GM19463 (cell line): ENCODE results near the gene KCNMA1.
"Not testable (repeated sequence)": the region's sequence is repeated elsewhere in the genome, so short reads cannot be mapped to it uniquely, and the experiment has no call there.

Experiments used
- ATAC-seq: cut with Tn5 transposase; IDR thresholded peaks from one replicate; pipeline ENCODE4 v1.9.1; 2021; ENCODE audit warnings: mild to moderate bottlenecking, moderate library complexity; ENCODE audit not compliant: unreplicated experiment

Gene KCNMA1

GRCh38 chr10:77637532-77638320 lies at the start of gene KCNMA1:
Gene KCNMA1 (minus strand): TSS chr10:77637808.
- ATAC-seq, result no peak

GRCh38 chr10:77686650-77687417 lies 49.2 kb upstream of the KCNMA1 start:
- ATAC-seq, result no peak

GRCh38 chr10:77686096-77686495 lies 48.5 kb upstream of the KCNMA1 start:
- ATAC-seq, result no peak

DNA sequence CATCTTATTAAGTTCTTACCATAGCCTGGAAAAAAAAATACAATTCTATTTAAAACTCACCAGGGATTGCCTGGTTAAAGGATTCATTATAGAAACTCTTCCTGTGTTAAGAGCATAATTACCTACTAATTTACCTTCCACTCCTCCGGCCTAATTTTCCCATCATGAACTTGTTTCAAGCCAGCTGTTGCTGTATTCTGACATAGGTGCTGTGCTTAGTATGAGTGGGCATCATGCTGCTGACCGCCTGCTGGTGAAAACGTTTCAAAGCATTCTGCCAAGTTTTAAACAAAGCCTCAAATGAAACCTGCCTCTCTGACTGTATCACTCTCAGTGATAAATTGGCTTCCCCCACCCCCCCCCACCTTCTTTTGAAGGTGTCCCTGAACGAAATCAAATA lies 47.8 kb upstream of the KCNMA1 start:
- ATAC-seq, result no peak

GRCh38 chr10:77683088-77683432 lies 45.5 kb upstream of the KCNMA1 start:
- ATAC-seq, result not testable (repeated sequence)

GRCh38 chr10:77682393-77683087 lies 44.9 kb upstream of the KCNMA1 start:
- ATAC-seq, result no peak

DNA sequence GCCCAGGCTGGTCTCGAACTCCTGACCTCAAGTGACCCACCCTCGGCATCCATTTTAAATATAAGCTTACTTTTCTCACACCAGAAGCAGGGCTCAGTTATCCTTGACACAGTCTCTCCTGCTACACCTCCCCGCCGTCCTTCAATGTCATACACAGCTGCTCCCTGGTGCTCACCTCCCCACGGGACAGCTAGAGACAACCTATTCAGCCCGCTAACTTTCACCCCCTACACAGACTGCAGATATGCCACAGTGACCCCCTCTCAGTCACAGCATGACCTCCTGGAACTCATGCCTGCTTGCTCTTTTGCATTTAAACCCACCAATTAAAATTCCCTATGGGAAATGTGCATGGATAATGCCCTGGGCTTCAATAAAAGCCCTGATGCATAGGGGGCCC lies 44.2 kb upstream of the KCNMA1 start:
- ATAC-seq, result no peak

- ATAC-seq, result no peak
These were observed 43.2 kb upstream of the KCNMA1 start for GRCh38 chr10:77680811-77681210.

DNA sequence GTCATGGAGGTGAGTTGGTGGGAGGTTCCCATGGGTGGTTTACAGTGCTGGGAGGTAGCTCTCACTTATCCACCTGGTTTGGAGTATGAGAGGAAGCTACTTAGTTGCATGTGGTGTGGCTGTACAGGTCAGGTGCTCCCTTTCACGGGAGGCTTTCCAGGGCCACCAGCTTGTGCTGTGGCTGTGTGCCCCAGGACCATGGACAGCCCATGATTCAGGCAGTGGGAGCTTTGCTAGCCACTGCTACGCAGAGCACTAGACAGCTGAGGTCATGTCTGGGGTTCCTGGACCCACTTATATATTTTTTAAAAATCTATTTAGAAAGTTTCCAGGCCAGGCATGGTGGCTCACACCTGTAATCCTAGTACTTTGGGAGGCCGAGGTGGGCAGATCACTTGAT lies 42.5 kb upstream of the KCNMA1 start:
- ATAC-seq, result no peak

DNA sequence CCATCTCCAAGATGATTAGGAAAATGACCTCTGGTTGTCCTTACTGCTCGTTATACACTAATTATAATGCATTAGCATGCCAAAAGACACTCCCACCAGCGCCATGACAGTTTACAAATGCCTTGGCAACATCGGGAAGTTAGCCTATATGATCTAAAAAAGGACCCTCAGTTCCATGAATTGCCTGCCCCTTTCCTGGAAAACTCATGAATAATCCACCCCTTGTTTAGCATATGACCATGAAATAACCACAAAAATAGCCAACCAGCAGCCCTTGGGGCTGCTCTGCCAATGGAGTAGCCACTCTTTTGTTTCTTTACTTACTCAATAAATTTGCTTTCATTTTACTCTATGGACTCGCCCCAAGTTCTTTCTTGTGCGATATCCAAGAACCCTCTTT lies 41.6 kb upstream of the KCNMA1 start:
- no peak for ATAC-seq

DNA sequence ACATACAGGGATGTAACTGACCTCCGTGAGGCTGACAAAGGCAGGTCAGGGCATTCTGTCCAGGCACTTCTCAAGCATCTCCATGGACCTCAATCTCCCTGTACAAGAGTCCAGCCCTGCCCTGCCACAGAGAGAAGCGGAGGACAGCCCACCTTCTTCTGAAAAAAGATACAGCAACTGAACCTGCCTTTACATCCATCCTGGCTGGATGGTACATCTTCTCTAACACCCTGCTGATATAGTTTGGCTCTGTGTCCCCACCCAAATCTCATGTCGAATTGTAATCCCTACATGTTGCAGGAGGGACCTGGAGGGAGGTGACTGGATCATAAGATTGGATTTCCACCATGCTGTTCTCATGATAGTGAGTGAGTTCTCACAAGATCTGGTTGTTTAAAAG lies 40.5 kb upstream of the KCNMA1 start:
- ATAC-seq, result no peak

GRCh38 chr10:77675347-77675746 lies 37.7 kb upstream of the KCNMA1 start:
- ATAC-seq, result no peak

- no peak for ATAC-seq
These were observed 36.0 kb upstream of the KCNMA1 start for GRCh38 chr10:77673515-77674140.

- no peak for ATAC-seq
These were observed 35.5 kb upstream of the KCNMA1 start for GRCh38 chr10:77673101-77673500.

DNA sequence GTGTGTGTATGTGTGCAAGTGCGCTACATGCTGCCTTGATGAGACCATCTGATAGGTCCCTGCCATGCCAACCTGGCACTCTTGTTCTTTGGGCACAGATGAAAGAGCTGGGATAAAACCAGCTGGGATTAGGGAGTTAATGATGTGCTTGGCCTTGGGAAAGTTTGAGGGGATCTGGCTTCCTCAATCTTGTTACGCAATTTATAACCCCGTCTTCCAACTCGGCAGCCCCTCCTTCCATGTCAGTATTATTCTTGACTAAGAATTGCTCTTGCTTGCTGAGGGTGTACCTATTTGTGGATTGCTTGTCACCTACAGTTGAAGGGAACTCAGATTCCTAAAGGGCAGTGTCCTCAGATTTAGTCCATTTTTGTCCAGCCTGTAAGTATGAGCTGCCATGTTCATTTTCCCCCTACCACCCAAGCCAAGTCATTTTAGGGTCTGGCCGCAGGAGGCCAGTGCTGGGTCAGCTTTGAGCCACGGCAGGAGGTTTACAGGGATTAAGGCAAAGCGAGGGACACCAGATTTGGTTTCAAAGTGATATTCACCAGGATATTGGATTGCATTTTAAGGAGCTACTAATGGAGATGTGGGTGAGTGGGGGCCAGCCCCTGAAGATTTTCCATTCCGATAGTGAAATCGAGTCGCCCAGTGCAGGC lies 34.1 kb upstream of the KCNMA1 start:
- ATAC-seq, result no peak

DNA sequence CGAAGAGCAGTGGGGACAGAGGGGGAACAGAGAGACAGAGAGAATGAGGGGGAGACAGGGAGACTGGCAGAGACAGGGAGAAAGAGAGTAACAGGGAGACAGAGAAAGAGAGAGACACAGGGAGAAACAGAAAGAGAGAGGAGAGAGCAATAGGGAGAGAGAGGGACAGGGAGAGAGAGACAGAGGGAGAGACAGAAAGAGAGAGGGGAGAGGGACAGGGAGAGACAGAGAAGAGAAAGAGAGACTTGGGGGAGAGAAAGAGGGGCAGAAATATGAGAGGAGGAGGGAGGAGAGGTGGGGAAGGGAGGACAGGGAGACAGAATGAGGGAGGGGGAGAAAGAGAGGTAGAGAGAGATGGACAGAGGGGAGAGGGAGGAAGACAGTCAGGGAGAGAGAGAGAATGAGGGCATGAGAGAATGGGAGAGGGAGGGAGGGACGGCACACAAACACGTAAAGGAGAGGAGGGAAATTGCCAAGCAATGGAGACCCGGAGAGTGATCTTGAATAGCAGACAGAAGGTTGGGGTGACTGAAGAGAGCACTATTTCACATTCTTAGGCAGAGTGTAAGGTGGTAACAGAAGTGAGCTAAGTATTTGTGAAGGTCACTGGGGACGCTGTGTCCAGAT lies 33.3 kb upstream of the KCNMA1 start:
- ATAC-seq, result no peak

- ATAC-seq, result no peak
These were observed 32.3 kb upstream of the KCNMA1 start for GRCh38 chr10:77669892-77670291.

GRCh38 chr10:77667426-77668324 lies 30.1 kb upstream of the KCNMA1 start:
- peak; percentile 90 for ATAC-seq

- no peak for ATAC-seq
These were observed 29.2 kb upstream of the KCNMA1 start for GRCh38 chr10:77666821-77667220.
